Suprapubic skin (tissue), 4 donors: ENCODE measurements around the gene CMBL. TPM values are rescaled to one million over a fixed set of nuclear protein-coding genes. Genes with fewer than 3 reads are reported as not detected.

Source experiments
- DNase-seq, 2 donors: peaks; one replicate each; pipeline ENCODE4 v3.0.0-alpha.2; 2019; ENCODE audit warnings: low spot score in 2 of 2
- H3K27ac ChIP-seq: fragments of 200-600 bp; sonication (generic); one replicate; pipeline ENCODE4 v1.5.1; 2019
- H3K27me3 ChIP-seq: fragments of 200-600 bp; sonication (generic); one replicate; pipeline ENCODE4 v1.5.1; 2019
- H3K36me3 ChIP-seq: fragments of 200-600 bp; sonication (generic); one replicate; pipeline ENCODE4 v1.5.1; 2019
- H3K4me1 ChIP-seq: fragments of 200-600 bp; sonication (generic); one replicate; pipeline ENCODE4 v1.5.1; 2019
- H3K4me3 ChIP-seq: fragments of 200-600 bp; sonication (generic); one replicate; pipeline ENCODE4 v1.5.1; 2019; ENCODE audit warnings: mild to moderate bottlenecking
- H3K9me3 ChIP-seq: fragments of 200-600 bp; sonication (generic); one replicate; pipeline ENCODE4 v1.5.1; 2019
- CTCF ChIP-seq, 2 donors: fragments of 200-600 bp in 1 of 2; fragments of 450-650 bp in 1 of 2; sonication (generic) in 1 of 2; IDR thresholded peaks; one replicate each; pipeline ENCODE4 v1.5.1; 2016 to 2019; ENCODE audit warnings: antibody characterized with exemption in 2 of 2, mild to moderate bottlenecking in 1 of 2, moderate library complexity in 1 of 2
- EP300 ChIP-seq: sonication (generic); formaldehyde crosslinking; IDR thresholded peaks from one replicate; pipeline ENCODE4 v1.6.1; 2017; ENCODE audit warnings: antibody characterized with exemption
- POLR2A ChIP-seq, 2 donors: fragments of 450-650 bp; IDR thresholded peaks; one replicate each; pipeline ENCODE4 v1.6.1; 2017; ENCODE audit warnings: antibody characterized with exemption in 2 of 2, mild to moderate bottlenecking in 2 of 2, moderate library complexity in 2 of 2
- POLR2AphosphoS5 ChIP-seq, 3 donors: sonication (generic); formaldehyde crosslinking; IDR thresholded peaks; one replicate each; pipeline ENCODE4 v1.6.1; 2017; ENCODE audit warnings: antibody characterized with exemption in 3 of 3
- WGBS: methylation state at CpG from one replicate; pipeline ENCODE4 v1.1.5; 2018; 5-methylcytosine and 5-hydroxymethylcytosine counted together
- total RNA-seq, 4 donors: library from RNA; depleted of rRNA; stranded (reverse); fragments of >200 nt; gene quantifications; one replicate each; pipeline ENCODE4 v1.1.0, GENCODE V29; 2016

The CMBL gene
- 1 to 10 TPM in 3 of 4 donors, under 1 TPM in 1; 0.93 to 4.8 (median 2.7) TPM for total RNA-seq

- Histone ChIP-seq H3K4me3 (peak within 1 kb of the TSS; percentile 58), H3K27ac (peak within 1 kb of the TSS; percentile 71), H3K9me3 (no peaks in the 10 kb centered on the region), H3K36me3 (no peaks in the 10 kb centered on the region), H3K27me3 (no peaks in the 10 kb centered on the region), H3K4me1 (peaks cover 24% of the 10 kb centered on the region)
- WGBS, result 4% methylated on average over 56 of the region's 56 CpGs
- TF ChIP-seq POLR2A (IDR thresholded peaks at IDR 0.05), result no peak
- TF ChIP-seq POLR2AphosphoS5 (IDR thresholded peaks at IDR 0.05), result no peak
- no peak for TF ChIP-seq CTCF (IDR thresholded peaks at IDR 0.05)
- TF ChIP-seq EP300, result no peak
- DNase-seq, result peak in 1 of 2 donors; percentile 71
These were observed at the start of gene CMBL for GRCh38 chr5:10307206-10308148. CMBL (minus strand) TSS chr5:10307902; CDS start chr5:10290762, 17,140 bp downstream.

DNA sequence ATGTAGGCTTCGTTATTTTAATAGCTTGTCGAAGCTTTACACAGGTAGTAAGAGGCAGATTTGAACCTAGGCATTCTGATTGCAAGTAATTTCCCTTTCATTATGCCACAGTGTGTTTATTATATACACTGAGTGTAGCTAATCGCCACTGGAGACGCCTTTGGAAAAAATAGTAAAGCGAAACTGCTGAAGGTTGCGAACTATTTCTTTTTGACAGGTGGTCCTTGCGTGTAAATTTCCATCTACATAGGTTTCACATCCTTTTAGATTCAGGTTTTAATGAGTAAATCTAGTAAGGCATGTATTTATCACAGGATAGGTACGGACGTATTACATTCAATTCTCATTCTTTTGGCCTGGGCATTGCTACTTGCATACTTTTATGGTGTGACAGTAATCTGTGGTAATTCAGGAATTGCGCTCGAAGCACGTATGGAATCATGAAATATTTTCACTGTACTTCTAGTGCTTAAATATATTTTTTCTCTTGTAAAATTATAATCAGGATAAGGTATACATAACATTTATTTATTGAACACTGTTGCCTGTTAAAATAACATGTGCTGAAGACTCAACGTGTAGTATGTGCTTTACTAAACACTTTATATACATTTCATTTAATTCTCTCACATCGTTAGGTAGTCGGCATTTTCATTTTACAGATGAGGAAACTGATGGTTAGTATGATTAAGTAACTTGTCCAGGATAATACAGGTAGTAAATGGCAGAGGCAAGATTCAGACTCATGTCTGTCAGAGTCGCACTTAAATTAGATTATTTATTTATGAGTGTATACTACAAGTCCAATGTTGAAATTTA, 47.6 kb upstream of the CMBL start:
- 20% methylated on average over 16 of the region's 16 CpGs for whole genome bisulfite sequencing
- TF ChIP-seq POLR2A (IDR thresholded peaks at IDR 0.05), result no peak
- TF ChIP-seq CTCF (IDR thresholded peaks at IDR 0.05), result no peak
- TF ChIP-seq POLR2AphosphoS5 (IDR thresholded peaks at IDR 0.05), result no peak
- TF ChIP-seq EP300, result no peak
- no peak for DNase-seq
- Histone ChIP-seq H3K4me1 (peaks cover 38% of the 10 kb centered on the region), H3K27me3 (no peaks in the 10 kb centered on the region), H3K4me3 (peak overlapping the region; percentile 100), H3K36me3 (no peaks in the 10 kb centered on the region), H3K9me3 (no peaks in the 10 kb centered on the region), H3K27ac (peak overlapping the region; percentile 5)

- no peak for TF ChIP-seq EP300
- TF ChIP-seq CTCF (IDR thresholded peaks at IDR 0.05), result no peak
- no peak for TF ChIP-seq POLR2A (IDR thresholded peaks at IDR 0.05)
- no peak for TF ChIP-seq POLR2AphosphoS5 (IDR thresholded peaks at IDR 0.05)
- no peaks in the 10 kb centered on the region for H3K27me3 ChIP-seq
- under 1% methylated on average over 35 of the region's 54 CpGs for WGBS
- DNase-seq, result no peak
- peaks cover 36% of the 10 kb centered on the region for H3K4me1 ChIP-seq
- H3K36me3 ChIP-seq, result no peaks in the 10 kb centered on the region
- peak overlapping the region; percentile 98 for H3K27ac ChIP-seq
- no peaks in the 10 kb centered on the region for H3K9me3 ChIP-seq
- peak overlapping the region; percentile 100 for H3K4me3 ChIP-seq
These were observed 46.6 kb upstream of the CMBL start for GRCh38 chr5:10354048-10354872.

- peaks cover 36% of the 10 kb centered on the region for H3K4me1 ChIP-seq
- under 1% methylated on average over 73 of the region's 92 CpGs for WGBS
These were observed 45.7 kb upstream of the CMBL start, which contains the start of gene MARCHF6 for GRCh38 chr5:10353241-10354047. MARCHF6 (plus strand) TSS chr5:10353695; CDS start chr5:10353899, 204 bp downstream.

More at GRCh38 chr5:10353241-10354047, 45.7 kb upstream of the CMBL start, which contains the start of gene MARCHF6:
- peak within 1 kb of the TSS; percentile 98 for H3K27ac ChIP-seq
- no peaks in the 10 kb centered on the region for H3K9me3 ChIP-seq
- TF ChIP-seq EP300 (no peak), POLR2A (IDR thresholded peaks at IDR 0.05) (peak in 1 of 2 donors; percentile 81), POLR2AphosphoS5 (IDR thresholded peaks at IDR 0.05) (peak in 2 of 3 donors; percentile 43 to 62)
- DNase-seq, result peak; percentile 96 to 97
- no peaks in the 10 kb centered on the region for H3K27me3 ChIP-seq
- peak within 1 kb of the TSS; percentile 100 for H3K4me3 ChIP-seq
- H3K36me3 ChIP-seq, result no peaks in the 10 kb centered on the region
